Activated CD4-positive, CD25-positive, alpha-beta regulatory T cell (primary cell): ENCODE data around the gene COMMD3.
"Not testable (repeated sequence)": the region's sequence is repeated elsewhere in the genome, so short reads cannot be mapped to it uniquely, and the experiment has no call there.

ENCODE experiments used
- DNase-seq, 4 experiments: peaks; one replicate each; lab custom pipeline; 2025; lab: John Stamatoyannopoulos, UW

COMMD3 gene

DNA sequence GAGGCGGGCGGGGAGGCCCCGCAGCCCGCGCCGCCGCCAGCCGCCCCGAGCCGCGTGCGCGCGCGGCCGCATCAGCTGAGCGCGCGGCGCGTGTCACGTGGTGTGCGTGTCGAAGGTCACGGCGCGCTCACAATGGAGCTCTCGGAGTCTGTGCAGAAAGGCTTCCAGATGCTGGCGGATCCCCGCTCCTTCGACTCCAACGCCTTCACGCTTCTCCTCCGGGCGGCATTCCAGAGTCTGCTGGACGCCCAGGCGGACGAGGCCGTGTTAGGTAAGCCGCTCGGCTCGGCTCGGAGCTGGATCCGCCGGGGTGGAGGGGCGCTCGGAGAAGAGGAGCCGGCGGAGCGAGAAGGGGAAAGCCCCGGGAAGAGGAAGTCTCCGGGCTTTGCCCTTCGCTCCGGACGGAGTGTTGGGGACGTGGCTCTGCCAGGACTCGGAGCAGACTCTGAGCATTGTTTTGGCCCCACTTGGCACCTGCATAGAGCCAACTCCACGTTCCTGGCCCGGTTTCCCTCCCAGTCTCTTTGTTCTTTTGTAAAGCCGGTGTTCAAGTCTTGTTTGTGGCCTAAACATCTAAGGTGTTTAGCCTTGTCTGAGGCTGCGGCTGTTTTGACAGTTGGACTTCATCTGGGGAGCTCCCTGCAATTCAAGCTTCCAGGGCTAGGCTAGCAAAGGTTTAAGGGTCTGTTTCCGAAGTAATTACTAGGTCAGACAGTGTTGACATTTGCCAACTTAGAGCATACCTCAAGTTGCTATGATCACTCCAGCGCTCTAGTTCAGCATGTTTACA, at the start of gene COMMD3:
COMMD3 (plus strand) TSS at position 103 of the 790 bp plus-strand sequence; CDS start at position 133, 30 bp downstream.
- DNase-seq, result peak; percentile 40 to 71 (median 56)

DNA sequence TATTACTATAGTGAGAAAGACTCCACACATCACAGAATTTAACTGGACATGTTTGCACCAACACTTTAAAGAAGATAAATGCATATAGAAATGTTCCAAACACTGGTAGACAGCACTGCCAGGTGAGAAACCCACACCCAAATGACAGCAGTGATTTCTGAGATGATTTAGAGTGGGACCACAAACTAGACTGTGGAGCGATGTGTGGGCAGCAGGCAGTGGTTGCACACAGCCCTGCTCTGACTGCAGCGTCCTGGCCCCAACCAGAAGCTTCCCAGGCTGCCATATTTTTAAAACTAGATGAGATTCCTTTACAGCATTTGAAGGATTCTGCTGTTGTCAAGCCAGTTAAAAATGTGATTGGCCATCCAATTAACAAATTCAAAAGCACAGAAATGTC, 47.7 kb upstream of the COMMD3 start:
- DNase-seq, result no peak

DNA sequence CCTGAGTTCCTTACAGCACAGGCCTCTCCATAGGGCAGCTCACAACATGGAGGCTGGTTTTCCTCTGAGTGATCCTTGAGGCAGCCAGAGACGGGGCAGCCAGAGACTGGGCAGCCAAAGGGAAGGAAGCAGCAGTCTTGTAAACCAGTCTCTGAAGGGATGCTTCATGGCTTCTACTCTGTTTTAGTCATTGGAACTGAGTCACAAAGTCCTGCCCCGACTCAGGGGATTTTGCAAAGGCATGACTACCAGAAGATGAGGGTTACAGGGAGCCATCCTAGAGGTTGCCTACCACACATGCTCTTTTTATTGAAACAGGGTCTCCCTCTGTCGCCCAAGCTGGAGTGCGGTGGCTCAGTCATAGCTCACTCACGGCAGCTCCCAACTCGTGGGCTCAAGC, 44.4 kb upstream of the COMMD3 start:
- DNase-seq, result no peak

- no peak for DNase-seq
Observed at GRCh38 chr10:22278441-22278782, 37.8 kb upstream of the COMMD3 start.

DNA sequence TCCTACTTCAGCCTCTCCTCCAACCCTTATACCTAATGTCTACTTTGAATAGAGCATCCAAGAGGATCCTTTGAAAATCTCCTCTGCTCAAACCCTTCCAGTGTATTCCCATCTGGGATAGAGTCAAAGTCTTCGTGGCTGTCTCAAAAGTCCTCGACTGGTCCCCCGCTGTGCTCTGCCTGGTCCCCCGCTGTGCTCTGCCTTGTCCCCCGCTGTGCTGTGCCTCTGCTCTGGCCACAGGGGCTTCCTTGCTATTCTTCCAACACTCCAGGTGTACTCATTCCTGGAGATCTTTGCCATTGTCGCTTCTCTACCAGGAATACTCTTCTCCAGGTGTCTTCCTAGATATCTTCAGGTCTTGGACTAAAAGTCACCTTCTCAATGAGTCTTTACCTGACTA, 36.1 kb upstream of the COMMD3 start:
- no peak for DNase-seq

DNA sequence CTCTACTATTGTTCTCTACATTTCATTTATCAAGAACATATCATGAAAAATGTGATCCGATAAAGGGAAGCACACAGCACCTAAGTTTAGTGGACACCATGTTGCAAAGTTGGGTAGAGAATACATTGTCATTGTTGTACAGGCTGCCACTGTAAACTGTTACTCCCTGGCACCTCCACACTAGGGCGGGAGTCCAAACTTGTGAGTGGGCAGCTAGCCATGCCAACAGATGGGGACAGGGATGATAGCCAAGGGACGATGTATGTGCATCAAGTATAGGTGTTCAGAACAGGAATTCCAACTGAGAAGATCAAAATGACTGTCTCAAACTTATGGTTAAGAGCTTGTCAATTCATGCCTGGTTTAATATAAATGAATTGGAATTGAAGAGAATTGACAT, 31.1 kb upstream of the COMMD3 start:
- no peak for DNase-seq

DNA sequence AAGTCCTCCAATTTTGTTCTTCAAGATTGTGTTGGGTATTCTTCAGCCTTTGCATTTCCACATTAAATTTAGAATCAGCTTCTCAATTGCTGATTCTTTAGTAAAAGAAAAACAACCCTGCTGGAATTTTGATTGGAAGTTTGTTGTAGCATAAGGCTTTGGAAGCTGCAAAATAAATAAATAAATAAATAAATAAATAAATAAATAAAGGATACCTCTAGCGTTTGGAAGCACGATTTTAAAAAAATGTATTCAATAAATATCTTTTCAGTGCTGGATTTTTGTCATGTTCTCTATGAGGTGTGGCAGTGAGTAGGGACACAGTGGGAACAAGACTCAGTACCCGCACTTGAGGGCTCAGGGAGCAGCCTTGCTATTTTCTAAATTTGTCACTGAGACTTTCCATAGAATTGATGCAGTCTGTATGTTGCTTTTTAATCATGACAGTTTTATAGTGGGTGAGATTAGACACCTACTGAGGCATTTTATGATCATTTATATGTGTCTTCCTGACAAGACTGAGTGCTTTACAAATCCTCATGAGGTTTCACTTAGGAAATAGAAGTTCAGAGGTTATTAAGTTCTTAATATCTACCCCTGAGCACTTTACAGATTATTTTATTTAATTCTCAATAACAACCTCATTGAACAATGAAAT, 22.3 kb upstream of the COMMD3 start:
- no peak for DNase-seq

GRCh38 chr10:22294694-22295093, 21.5 kb upstream of the COMMD3 start:
- DNase-seq, result no peak

- DNase-seq, result no peak
Observed at GRCh38 chr10:22301193-22301592, 15.0 kb upstream of the COMMD3 start.

GRCh38 chr10:22303461-22303860, 12.7 kb upstream of the COMMD3 start:
- DNase-seq, result no peak

DNA sequence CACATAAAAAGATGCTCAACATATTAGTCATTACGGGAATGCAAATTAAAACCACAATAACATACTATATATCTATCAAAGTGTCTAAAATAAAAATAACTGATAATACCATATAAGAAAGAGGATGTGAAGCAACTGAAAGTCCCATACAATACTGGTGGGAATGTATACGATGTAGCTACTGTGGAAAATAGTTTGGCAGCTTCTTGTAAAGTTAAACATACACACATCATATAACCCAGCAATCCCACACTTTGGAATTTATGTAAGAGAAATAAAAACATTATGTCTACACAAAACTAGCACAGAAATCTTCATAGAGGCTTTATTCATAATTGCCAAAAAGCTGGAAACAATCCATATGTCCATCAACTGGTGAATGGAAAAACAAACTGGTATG, 10.5 kb upstream of the COMMD3 start:
- DNase-seq, result no peak

- no peak for DNase-seq
Observed at GRCh38 chr10:22308390-22308789, 7.8 kb upstream of the COMMD3 start.

GRCh38 chr10:22309180-22310000, 6.8 kb upstream of the COMMD3 start:
- DNase-seq, result no peak

- DNase-seq, result not testable (repeated sequence)
Observed at GRCh38 chr10:22310012-22310411, 6.2 kb upstream of the COMMD3 start.

DNA sequence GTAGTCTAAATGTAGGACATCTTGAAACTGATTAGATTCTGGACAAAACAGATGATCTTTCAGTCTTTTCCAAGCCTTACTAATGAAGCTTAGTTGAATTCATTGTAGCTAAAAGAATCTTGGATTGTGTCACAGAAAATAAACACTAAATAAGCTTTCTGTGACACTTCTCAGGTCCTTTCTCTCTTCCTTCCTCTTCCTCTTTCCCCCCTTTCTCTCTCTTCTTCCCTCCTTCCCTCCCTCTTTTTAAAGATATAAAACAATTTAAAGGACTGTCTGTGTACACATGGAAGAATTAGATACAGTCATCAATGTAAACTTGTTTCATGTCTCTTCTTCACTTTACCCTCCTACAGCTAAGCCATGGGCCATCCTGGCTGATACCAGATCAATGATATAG, 5.3 kb upstream of the COMMD3 start:
- DNase-seq, result no peak

DNA sequence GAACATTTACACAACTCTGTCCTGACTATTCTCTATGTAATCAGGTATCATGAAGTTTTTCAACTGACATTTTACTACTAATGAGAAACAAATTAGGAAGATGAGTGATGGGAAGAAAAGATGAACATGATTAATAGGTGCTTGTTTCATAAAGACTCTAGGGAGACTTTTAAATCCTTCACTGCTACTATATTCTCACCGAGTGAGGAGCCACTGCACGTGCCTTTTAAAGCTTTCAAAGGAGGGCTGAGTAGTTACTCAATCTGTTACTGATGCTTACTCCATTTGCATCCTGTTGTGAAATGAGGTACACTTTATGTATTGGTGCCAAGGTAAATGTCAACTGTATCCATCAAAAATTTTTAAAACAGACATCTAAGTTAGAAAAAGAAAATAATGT, 1.3 kb upstream of the COMMD3 start:
- DNase-seq, result no peak

- DNase-seq, result no peak
Observed at GRCh38 chr10:22315455-22316285, 518 bp upstream of the COMMD3 start.

GRCh38 chr10:22317076-22317370, 835 bp downstream of the COMMD3 start:
- no peak for DNase-seq

- DNase-seq, result no peak
Observed at GRCh38 chr10:22317771-22318565, 1.8 kb downstream of the COMMD3 start.

DNA sequence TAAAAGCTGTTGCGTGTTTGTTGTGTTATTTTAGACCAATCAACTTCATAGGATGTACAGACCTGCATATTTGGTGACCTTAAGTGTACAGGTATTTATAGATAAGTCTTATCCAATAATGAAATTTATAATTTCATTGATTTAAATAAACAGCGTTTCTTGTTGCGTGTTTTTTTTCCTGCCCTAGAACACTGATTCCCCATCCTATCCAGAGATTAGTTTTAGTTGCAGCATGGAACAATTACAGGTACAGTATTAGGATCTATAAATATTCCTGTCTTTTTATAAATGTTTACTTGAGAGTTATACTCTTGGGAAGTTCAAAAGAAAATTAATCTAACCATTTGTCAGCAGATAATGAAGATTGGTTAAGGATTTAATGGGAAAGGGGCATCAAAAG, 2.6 kb downstream of the COMMD3 start:
- no peak for DNase-seq

- no peak for DNase-seq
Observed at GRCh38 chr10:22319547-22319979, 3.4 kb downstream of the COMMD3 start.
